GM12878 (cell line): ENCODE data around the gene C17orf78. TPM values are rescaled to one million over a fixed set of nuclear protein-coding genes. Genes with fewer than 3 reads are reported as not detected.

Experiments
- ATAC-seq: fragments of 200-7000 bp; cut with Tn5 transposase; 3 replicates; pipeline ENCODE4 v1.9.1; 2020; ENCODE audit warnings: mild to moderate bottlenecking, moderate library complexity
- BruUV-seq: library from RNA; stranded (reverse); fragments of 400-500 nt; replicated peaks from 2 replicates; lab custom pipeline; 2021; lab: Mats Ljungman, UMichigan
- CTCF ChIA-PET: fragments of 300-600 bp; sonication (Branson Sonifier 250); formaldehyde crosslinking; extraction: SDS; loops from one replicate; lab custom pipeline; 2021; ENCODE audit warnings: inconsistent platforms; lab: Yijun Ruan, JAX
- POLR2A ChIA-PET: fragments of 350-600 bp; formaldehyde crosslinking; extraction: SDS; loops from one replicate; lab custom pipeline; 2021; ENCODE audit warnings: inconsistent platforms; lab: Charles Lee
- RAD21 ChIA-PET: fragments of 300-600 bp; sonication (Branson Sonifier 250); formaldehyde crosslinking; loops from one replicate; lab custom pipeline; 2023; ENCODE audit warnings: antibody characterized with exemption; ENCODE audit not compliant: unreplicated experiment; lab: Charles Lee
- SMC1A ChIA-PET: fragments of 300-600 bp; sonication (Branson Sonifier 250); formaldehyde crosslinking; loops from one replicate; lab custom pipeline; 2023; ENCODE audit not compliant: unreplicated experiment, uncharacterized antibody; lab: Charles Lee
- DNase-seq: peaks from one replicate; pipeline ENCODE4 v3.0.0-alpha.2; 2011; ENCODE audit warnings: low read depth, low spot score
- FAIRE-seq: peaks from 3 replicates; lab custom pipeline; 2011; peaks lifted over from hg19 to GRCh38; lab: Jason Lieb, UNC
- H2AFZ ChIP-seq: 2 replicates; pipeline ENCODE4 v1.6.0; 2011; ENCODE audit warnings: low read depth, low read length, control low read depth; ENCODE audit not compliant: control insufficient read depth
- H3K27ac ChIP-seq: 2 replicates; pipeline ENCODE4 v1.5.1; 2011; ENCODE audit warnings: control low read depth; ENCODE audit not compliant: control insufficient read depth, insufficient read depth
- H3K27me3 ChIP-seq, 2 experiments: replicated peaks in 1 of 2; 2 replicates each; pipeline versions ENCODE4 v1.6.0 to v1.6.1; 2011; ENCODE audit warnings: low read length in 1 of 2; ENCODE audit not compliant: control insufficient read depth in 2 of 2, insufficient read depth in 2 of 2
- H3K36me3 ChIP-seq, 2 experiments: 2 replicates each; pipeline ENCODE4 v1.5.1; 2011; ENCODE audit warnings: low read length in 1 of 2; ENCODE audit not compliant: control insufficient read depth in 2 of 2, insufficient read depth in 2 of 2
- H3K4me1 ChIP-seq: 2 replicates; pipeline ENCODE4 v1.6.1; 2011; ENCODE audit warnings: mild to moderate bottlenecking, low read length, moderate library complexity, mixed read lengths; ENCODE audit not compliant: control insufficient read depth, insufficient read depth
- H3K4me2 ChIP-seq: 2 replicates; pipeline ENCODE4 v1.6.0; 2011; ENCODE audit warnings: control low read depth; ENCODE audit not compliant: control insufficient read depth, insufficient read depth
- H3K4me3 ChIP-seq: fragments of 200-600 bp; sonication (generic); 2 replicates; pipeline ENCODE4 v1.5.1; 2016
- H3K79me2 ChIP-seq: 2 replicates; pipeline ENCODE4 v1.6.0; 2011; ENCODE audit warnings: low read length; ENCODE audit not compliant: control insufficient read depth, insufficient read depth
- H3K9ac ChIP-seq: 2 replicates; pipeline ENCODE4 v1.8.0; 2011; ENCODE audit warnings: low read length, control low read depth, mixed read lengths; ENCODE audit not compliant: control insufficient read depth, insufficient read depth
- H3K9me3 ChIP-seq: replicated peaks from 3 replicates; pipeline ENCODE4 v1.5.1; 2011; ENCODE audit warnings: mild to moderate bottlenecking, low read length; ENCODE audit not compliant: control insufficient read depth, insufficient read depth
- H4K20me1 ChIP-seq: 2 replicates; pipeline ENCODE4 v1.6.0; 2011; ENCODE audit not compliant: control insufficient read depth, insufficient read depth
- CREM ChIP-seq: IDR thresholded peaks from 2 replicates; pipeline ENCODE4 v1.6.1; 2014; ENCODE audit warnings: antibody characterized with exemption, low read depth
- HDAC2 ChIP-seq: fragments of 200-600 bp; sonication (generic); IDR thresholded peaks from 2 replicates; pipeline ENCODE4 v1.6.1; 2017
- JUND ChIP-seq: IDR thresholded peaks from 2 replicates; pipeline ENCODE4 v1.6.1; 2012; ENCODE audit warnings: low read depth, mild to moderate bottlenecking, low read length, improper control_type of control experiment, moderate library complexity
- LARP7 ChIP-seq: fragments of 450-650 bp; IDR thresholded peaks from 2 replicates; pipeline ENCODE4 v1.6.1; 2017; ENCODE audit warnings: mild to moderate bottlenecking
- NFIC ChIP-seq: IDR thresholded peaks from 2 replicates; pipeline ENCODE4 v1.6.1; 2012; ENCODE audit warnings: low read depth, mild to moderate bottlenecking, inconsistent platforms, low read length, moderate library complexity
- POLR2AphosphoS2 ChIP-seq: IDR thresholded peaks from 2 replicates; pipeline ENCODE4 v1.6.1; 2011; ENCODE audit warnings: low read depth, mild to moderate bottlenecking, low read length, improper control_type of control experiment, moderate library complexity
- STAT3 ChIP-seq: IDR thresholded peaks from 2 replicates; pipeline ENCODE4 v1.6.1; 2011; ENCODE audit warnings: low read depth, low read length, improper control_type of control experiment
- SUZ12 ChIP-seq: fragments of 200-600 bp; sonication (generic); IDR thresholded peaks from one replicate; pipeline ENCODE4 v1.6.1; 2018; ENCODE audit warnings: antibody characterized with exemption, mild to moderate bottlenecking; ENCODE audit not compliant: unreplicated experiment
- TBL1XR1 ChIP-seq: IDR thresholded peaks from 2 replicates; pipeline ENCODE4 v1.6.1; 2012; ENCODE audit warnings: low read depth, low read length, improper control_type of control experiment
- WGBS: methylation state at CpG from one replicate; pipeline ENCODE4 v1.1.6; 2016; ENCODE audit warnings: low lambda C conversion rate; ENCODE audit not compliant: insufficient replicate concordance, insufficient coverage; ENCODE audit errors: missing lambda C conversion rate; 5-methylcytosine and 5-hydroxymethylcytosine counted together
- in situ Hi-C: fragments of 300-500 bp; cut with MboI; formaldehyde crosslinking; loops from 9 replicates; pipeline ENCODE4 v1.14.3; 2018; ENCODE audit warnings: mixed read lengths
- intact Hi-C: fragments of 100-400 bp; cut with micrococcal nuclease; formaldehyde crosslinking; loops from one replicate; pipeline ENCODE4 v1.14.2; 2022; ENCODE audit not compliant: unreplicated experiment
- polyA plus RNA-seq, 11 experiments: library from polyadenylated mRNA; depleted of rRNA in 4 of 11; unstranded in 6 of 11; stranded (reverse) in 5 of 11; fragments of >200 nt; fragmentation: Nextera tagmentation in 4 of 11; fragmentation: Illumina TruSeq in 1 of 11; extraction: Ambion mirVana in 4 of 11; extraction: Trizol in 1 of 11; gene quantifications; 1 replicate in 1 of 11; 2 replicates in 10 of 11; pipeline versions ENCODE4 v1.2.1 to v1.2.3, GENCODE V29; 2011 to 2016; ENCODE audit warnings: inconsistent platforms in 2 of 11, missing spikeins in 2 of 11, low read depth in 1 of 11
- total RNA-seq, 4 experiments: library from RNA; depleted of rRNA in 3 of 4; stranded (reverse); fragments of >200 nt in 3 of 4; fragmentation: Illumina TruSeq in 1 of 4; extraction: Trizol in 1 of 4; gene quantifications; 2 replicates each; pipeline versions ENCODE4 v1.2.1 to v1.2.3, GENCODE V29; 2013 to 2021

C17orf78 gene
- total and polyA plus RNA-seq, 10 of the 15 experiments (the other 5 are each of a cell fraction or from before 2014, with no cell fraction given) = 0.10 TPM; not detected in 9

- no peak overlapping the region for H3K27ac ChIP-seq
- no peak overlapping the region for H2AFZ ChIP-seq
- in situ Hi-C loops = no loop called here
- ChIA-PET CTCF (interaction anchor here (1.2 to 2.4 kb wide), 3 partner anchors 10 to 67 kb away, joined by 4 to 6 read pairs (median 4); no protein-coding TSS in a partner anchor), SMC1A (interaction anchor here (2.4 to 2.5 kb wide), 2 partner anchors 9 to 10 kb away, joined by 8 to 18 read pairs; no protein-coding TSS in a partner anchor), RAD21 (interaction anchor here (0.9 to 1.2 kb wide), 3 partner anchors 9 to 67 kb away, joined by 3 to 5 read pairs (median 4); no protein-coding TSS in a partner anchor), POLR2A (interaction anchor here (1.3 to 1.6 kb wide), 2 partner anchors 9 to 26 kb away, joined by 3 to 4 read pairs; no protein-coding TSS in a partner anchor)
- H3K4me3 ChIP-seq = no peak overlapping the region
- no peak for DNase-seq
- FAIRE-seq = no peak
- TF ChIP-seq LARP7 = no peak
- TF ChIP-seq CREM = no peak
- TF ChIP-seq HDAC2 = no peak
- TF ChIP-seq JUND = no peak
- TF ChIP-seq TBL1XR1 = no peak
- no peak for TF ChIP-seq NFIC
- TF ChIP-seq SUZ12 = no peak
- no peak for TF ChIP-seq POLR2AphosphoS2
- TF ChIP-seq STAT3 = no peak
- H4K20me1 ChIP-seq = no peaks in the 10 kb centered on the region
- H3K36me3 ChIP-seq = peaks cover 5 to 22% of the 10 kb centered on the region in 2 experiments
- H3K9ac ChIP-seq = no peak overlapping the region
- peaks cover 6% of the 10 kb centered on the region; the same call in 1 of the 2 replicates for H3K4me1 ChIP-seq
- no TSS peak for BruUV-seq
- no peak overlapping the region for H3K4me2 ChIP-seq
- no peaks in the 10 kb centered on the region for H3K9me3 ChIP-seq
- no peak for ATAC-seq
- H3K79me2 ChIP-seq = no peaks in the 10 kb centered on the region
- WGBS = 98% methylated on average over 2 of the region's 2 CpGs
- no peaks in the 10 kb centered on the region for H3K27me3 ChIP-seq
- intact Hi-C loops = no loop called here
These were observed 64.6 kb downstream of the C17orf78 start for GRCh38 chr17:37440424-37440823.
